WERI-Rb-1 (cell line): ENCODE data around the gene BCLAF3.

ENCODE experiments used
- DNase-seq: peaks from one replicate; pipeline ENCODE4 v3.0.0-alpha.2; 2020
- H3K27ac ChIP-seq: fragments of 250-450 bp; sonication (Bioruptor Pico); 2 replicates; pipeline ENCODE4 v1.5.1; 2020; ENCODE audit warnings: mild to moderate bottlenecking, moderate library complexity
- H3K27me3 ChIP-seq: fragments of 250-450 bp; sonication (Bioruptor Pico); 2 replicates; pipeline ENCODE4 v1.5.1; 2021; ENCODE audit warnings: mild to moderate bottlenecking, low read depth, moderate library complexity; ENCODE audit not compliant: insufficient read depth, severe bottlenecking
- H3K36me3 ChIP-seq: fragments of 250-450 bp; sonication (Bioruptor Pico); 2 replicates; pipeline ENCODE4 v1.5.1; 2020; ENCODE audit warnings: mild to moderate bottlenecking, moderate library complexity
- H3K4me3 ChIP-seq: 2 replicates; pipeline ENCODE4 v1.5.1; 2011; ENCODE audit warnings: low read depth, mild to moderate bottlenecking, control low read depth, low read length
- H3K9me3 ChIP-seq: fragments of 250-450 bp; sonication (Bioruptor Pico); 2 replicates; pipeline ENCODE4 v1.5.1; 2021; ENCODE audit warnings: mild to moderate bottlenecking, moderate library complexity; ENCODE audit not compliant: severe bottlenecking
- TF ChIP-seq, protein P1 (sequence below): IDR thresholded peaks from 2 replicates; pipeline ENCODE4 v1.5.1; 2011; ENCODE audit warnings: low read depth, mild to moderate bottlenecking, control low read depth, inconsistent platforms, low read length

The BCLAF3 gene

DNA sequence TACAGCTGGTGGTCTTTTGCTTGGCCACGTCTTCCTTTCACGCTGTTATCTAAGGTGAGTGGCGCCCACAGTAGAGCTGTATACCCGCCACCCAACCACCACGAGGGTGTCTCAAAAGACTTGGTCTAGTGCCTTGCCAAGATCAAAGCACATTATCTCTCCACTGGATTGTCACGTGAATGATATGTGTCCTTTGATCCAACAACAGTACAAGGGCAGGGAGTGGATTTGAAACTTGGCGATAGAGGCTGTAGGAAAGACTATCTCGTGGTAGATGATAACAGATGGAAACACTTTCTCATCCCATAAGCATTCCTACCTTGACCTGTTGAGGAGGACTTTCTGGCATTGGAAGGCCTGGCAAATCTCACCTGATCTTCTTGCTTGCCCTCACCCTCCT, 37.7 kb upstream of the BCLAF3 start:
- no peak for DNase-seq
- H3K27me3 ChIP-seq = peaks cover 13% of the 10 kb centered on the region
- TF ChIP-seq, protein P1, sequence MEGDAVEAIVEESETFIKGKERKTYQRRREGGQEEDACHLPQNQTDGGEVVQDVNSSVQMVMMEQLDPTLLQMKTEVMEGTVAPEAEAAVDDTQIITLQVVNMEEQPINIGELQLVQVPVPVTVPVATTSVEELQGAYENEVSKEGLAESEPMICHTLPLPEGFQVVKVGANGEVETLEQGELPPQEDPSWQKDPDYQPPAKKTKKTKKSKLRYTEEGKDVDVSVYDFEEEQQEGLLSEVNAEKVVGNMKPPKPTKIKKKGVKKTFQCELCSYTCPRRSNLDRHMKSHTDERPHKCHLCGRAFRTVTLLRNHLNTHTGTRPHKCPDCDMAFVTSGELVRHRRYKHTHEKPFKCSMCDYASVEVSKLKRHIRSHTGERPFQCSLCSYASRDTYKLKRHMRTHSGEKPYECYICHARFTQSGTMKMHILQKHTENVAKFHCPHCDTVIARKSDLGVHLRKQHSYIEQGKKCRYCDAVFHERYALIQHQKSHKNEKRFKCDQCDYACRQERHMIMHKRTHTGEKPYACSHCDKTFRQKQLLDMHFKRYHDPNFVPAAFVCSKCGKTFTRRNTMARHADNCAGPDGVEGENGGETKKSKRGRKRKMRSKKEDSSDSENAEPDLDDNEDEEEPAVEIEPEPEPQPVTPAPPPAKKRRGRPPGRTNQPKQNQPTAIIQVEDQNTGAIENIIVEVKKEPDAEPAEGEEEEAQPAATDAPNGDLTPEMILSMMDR = no peak
- no peaks in the 10 kb centered on the region for H3K36me3 ChIP-seq
- no peak overlapping the region for H3K27ac ChIP-seq
- H3K9me3 ChIP-seq = no peaks in the 10 kb centered on the region
- no peak overlapping the region for H3K4me3 ChIP-seq

DNA sequence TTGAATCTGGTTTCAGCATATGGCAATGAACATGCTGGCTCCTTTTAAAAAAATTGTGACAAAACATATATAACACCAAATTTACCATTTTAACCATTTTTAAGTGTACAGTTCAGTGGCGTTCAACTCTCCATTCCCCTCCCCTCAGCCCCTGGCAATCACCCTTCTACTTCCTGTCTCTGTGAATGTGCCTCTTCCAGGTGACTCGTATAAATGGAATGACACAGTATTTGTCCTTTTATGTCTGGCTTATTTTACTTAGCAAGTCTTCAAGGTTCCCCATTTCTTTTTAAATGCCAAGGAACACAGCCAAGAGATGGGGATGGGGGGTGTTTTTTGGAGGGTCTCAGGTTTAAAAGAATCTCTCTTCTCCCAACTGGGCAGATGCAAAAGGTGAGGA, 35.4 kb upstream of the BCLAF3 start:
- Histone ChIP-seq H3K36me3 (no peaks in the 10 kb centered on the region), H3K27me3 (peaks cover 20% of the 10 kb centered on the region), H3K27ac (no peak overlapping the region), H3K9me3 (no peaks in the 10 kb centered on the region), H3K4me3 (no peak overlapping the region)
- TF ChIP-seq, protein P1 = no peak
- no peak for DNase-seq

DNA sequence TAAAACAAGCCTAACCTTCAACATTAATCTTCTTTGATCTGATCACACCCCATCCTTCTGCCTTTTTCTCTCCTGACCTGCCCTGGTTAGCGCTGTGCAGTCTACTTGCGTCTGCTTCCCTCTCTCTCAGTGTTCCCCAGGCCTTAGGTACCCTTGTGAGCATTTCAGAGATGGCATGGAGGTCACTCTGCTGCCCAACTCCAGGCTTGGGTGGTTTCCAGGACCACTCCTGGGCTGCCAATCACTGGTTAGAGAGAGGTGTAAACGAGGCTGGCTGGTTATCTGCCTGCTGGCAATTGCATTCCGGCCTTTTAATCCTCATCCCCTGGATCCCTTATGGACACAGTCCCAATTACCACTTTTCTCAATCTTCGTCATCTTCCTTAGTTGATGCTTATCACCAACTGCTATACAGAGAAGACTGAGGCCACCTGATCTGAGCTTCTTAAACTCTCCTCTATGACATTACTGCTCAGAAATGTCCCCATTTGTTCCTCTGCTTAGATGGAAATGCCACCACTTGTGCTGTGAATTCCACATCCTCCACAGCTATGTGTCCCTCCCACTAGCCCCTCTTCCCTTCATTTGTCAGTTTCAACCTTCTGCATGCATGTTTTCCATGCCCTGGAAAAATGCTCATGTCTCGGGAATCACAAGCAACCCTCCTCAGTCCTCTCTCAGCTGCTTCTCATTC, 29.0 kb upstream of the BCLAF3 start:
- peaks cover 16% of the 10 kb centered on the region for H3K27me3 ChIP-seq
- DNase-seq = no peak
- TF ChIP-seq, protein P1 = no peak
- H3K27ac ChIP-seq = no peak overlapping the region
- H3K9me3 ChIP-seq = no peaks in the 10 kb centered on the region
- H3K4me3 ChIP-seq = no peak overlapping the region
- no peaks in the 10 kb centered on the region for H3K36me3 ChIP-seq

DNA sequence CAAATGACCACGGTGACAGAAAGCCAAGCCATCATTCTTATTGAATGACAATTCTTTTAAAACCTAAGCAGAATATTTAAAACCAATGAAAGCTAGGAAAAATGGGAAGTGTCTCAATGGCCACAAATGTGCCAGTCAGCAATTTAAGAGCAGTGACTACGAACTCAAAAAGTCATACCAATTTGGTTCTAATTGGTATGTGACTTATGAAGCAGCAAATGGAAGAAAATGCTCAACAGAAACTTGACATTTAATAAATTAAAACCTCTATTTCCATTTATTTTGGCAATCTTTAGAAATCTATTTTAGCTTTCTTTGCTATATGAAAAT, 25.7 kb upstream of the BCLAF3 start:
- DNase-seq = no peak
- H3K27me3 ChIP-seq = peaks cover 9% of the 10 kb centered on the region
- TF ChIP-seq, protein P1 = no peak
- no peaks in the 10 kb centered on the region for H3K9me3 ChIP-seq
- no peaks in the 10 kb centered on the region for H3K36me3 ChIP-seq
- no peak overlapping the region for H3K27ac ChIP-seq
- no peak overlapping the region for H3K4me3 ChIP-seq

DNA sequence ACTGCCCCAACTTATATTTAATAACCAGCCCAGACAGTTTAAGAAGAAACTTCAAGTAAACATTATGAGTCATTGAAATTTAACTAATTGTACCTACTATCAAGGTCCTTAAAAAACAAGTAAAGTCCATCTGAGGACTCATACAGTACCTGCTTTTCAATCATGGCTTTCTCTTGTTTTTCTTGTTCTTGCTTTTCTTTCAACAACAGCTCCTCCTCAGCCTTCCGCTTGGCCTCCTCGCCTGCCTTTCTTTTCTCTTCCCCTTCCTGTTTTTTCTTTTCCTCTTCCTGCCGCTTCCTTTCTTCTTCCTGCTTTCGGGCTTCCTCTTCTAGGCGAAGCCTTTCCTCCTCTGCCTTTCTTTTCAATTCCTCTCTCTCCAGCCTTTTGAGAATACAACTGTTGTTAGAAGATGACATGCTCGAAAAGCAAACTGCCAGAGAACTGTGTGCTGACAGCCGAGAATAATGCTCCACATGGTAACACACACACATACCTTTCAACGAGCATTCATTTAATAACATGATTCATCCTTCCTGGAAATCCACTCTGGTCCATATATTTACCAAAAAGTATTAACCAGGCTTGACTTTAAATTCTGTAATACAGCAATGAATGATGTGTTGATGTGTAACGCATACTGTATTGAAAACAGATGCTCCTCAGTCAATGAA, 25.2 kb upstream of the BCLAF3 start:
- TF ChIP-seq, protein P1 = no peak
- Histone ChIP-seq H3K9me3 (no peaks in the 10 kb centered on the region), H3K27ac (no peak overlapping the region), H3K4me3 (no peak overlapping the region), H3K27me3 (peaks cover 9% of the 10 kb centered on the region), H3K36me3 (no peaks in the 10 kb centered on the region)
- DNase-seq = no peak

DNA sequence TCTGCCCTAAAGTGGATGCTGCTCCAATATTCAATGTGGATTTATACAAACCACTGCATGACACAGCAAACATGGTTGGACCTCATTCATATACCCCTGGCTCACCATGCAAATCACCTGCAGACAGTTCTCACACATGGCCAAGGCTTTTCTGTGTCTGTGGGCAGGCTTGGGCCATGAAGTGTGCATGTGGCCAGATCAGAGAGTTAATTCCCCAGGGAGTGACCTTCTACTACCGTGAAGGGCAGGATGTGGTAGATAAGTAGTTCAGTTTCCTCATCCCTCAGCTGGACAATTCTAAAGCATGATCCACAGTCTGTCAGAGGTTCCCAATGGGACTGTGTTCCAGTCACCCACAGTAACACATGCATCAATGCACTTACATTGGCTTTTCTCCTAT, 24.6 kb upstream of the BCLAF3 start:
- H3K9me3 ChIP-seq = no peaks in the 10 kb centered on the region
- peaks cover 9% of the 10 kb centered on the region for H3K27me3 ChIP-seq
- no peak for DNase-seq
- no peaks in the 10 kb centered on the region for H3K36me3 ChIP-seq
- H3K27ac ChIP-seq = no peak overlapping the region
- TF ChIP-seq, protein P1 = no peak
- H3K4me3 ChIP-seq = no peak overlapping the region
